ENCODE results near the gene PEX26.
A peak's percentile ranks its signal among the peaks of the same experiment; 100 is the strongest.

Gene PEX26

DNA sequence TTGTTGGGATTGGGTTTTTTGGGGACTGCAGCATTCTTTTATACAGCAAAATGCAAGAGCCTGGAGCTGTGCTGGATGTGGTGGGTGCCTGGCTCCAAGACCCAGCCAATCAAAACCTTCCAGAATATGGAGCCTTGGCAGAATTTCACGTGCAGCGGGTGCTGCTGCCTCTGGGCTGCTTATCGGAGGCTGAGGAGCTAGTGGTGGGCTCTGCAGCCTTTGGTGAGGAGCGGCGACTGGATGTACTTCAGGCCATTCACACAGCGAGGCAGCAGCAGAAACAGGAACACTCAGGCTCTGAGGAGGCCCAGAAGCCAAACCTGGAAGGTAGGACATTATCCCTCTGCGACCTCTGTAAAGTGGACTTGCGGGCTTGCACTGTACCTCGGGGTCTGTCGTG is 5.6 kb downstream of the PEX26 start:
- H4K20me1 ChIP-seq = peaks cover 21 to 84% (median 59%) of the 10 kb centered on the region in 11 experiments; a peak in 21 of 22 replicates

DNA sequence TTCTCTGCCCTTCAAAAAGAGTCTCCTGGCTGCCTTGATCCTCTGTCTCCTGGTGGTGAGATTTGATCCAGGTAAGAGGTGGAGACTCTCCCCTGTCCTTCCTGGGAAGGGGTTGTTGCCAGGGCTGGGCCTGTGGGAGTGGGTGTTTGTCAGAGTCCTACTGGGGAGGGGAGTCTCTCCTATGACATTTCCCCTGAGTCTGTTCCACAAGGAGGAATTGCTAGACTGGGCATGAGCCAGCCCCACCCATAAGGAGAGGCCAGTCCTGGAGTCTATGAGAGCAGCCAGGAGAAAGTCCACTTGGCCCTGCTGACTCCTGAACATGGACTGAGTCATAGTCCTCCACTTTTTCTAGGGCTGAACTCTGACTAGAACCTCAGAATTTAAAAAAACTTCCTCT is 7.4 kb downstream of the PEX26 start:
- no peak overlapping the region for H3K4me3 ChIP-seq
- no peaks in the 10 kb centered on the region for H3K27me3 ChIP-seq
- H3K27ac ChIP-seq = no peak overlapping the region
- peaks cover 0 to 5% (median 0%) of the 10 kb centered on the region in 11 experiments; a peak in 2 of 22 replicates for H3K9me3 ChIP-seq (replicated peaks in 1 of 11)
- no peak overlapping the region for H3K9ac ChIP-seq
- TF ChIP-seq Cebpa-rat (IDR thresholded peaks at IDR 0.05) = no peak
- H3K4me1 ChIP-seq = peaks cover 12 to 58% (median 52%) of the 10 kb centered on the region in 10 experiments
- peaks cover 85 to 100% (median 97%) of the 10 kb centered on the region in 11 experiments for H3K36me3 ChIP-seq
- peaks cover 21 to 90% (median 76%) of the 10 kb centered on the region in 11 experiments; a peak in 21 of 22 replicates for H4K20me1 ChIP-seq
- no peak overlapping the region for H3K4me2 ChIP-seq

More for the DNA sequence above, 5.6 kb downstream of the PEX26 start:
- Histone ChIP-seq H3K9ac (no peak overlapping the region), H3K27me3 (no peaks in the 10 kb centered on the region), H3K27ac (no peak overlapping the region), H3K9me3 (replicated peaks in 1 of 11) (peaks cover 0 to 5% (median 0%) of the 10 kb centered on the region in 11 experiments; a peak in 2 of 22 replicates), H3K4me2 (peak overlapping the region in 7 of 11 experiments; percentile 3 to 49 (median 32); a peak in 8 of 22 replicates), H3K4me3 (no peak overlapping the region), H3K4me1 (peaks cover 24 to 58% (median 48%) of the 10 kb centered on the region in 10 experiments), H3K36me3 (peaks cover 84 to 94% (median 90%) of the 10 kb centered on the region in 11 experiments)
- no peak for TF ChIP-seq Cebpa-rat (IDR thresholded peaks at IDR 0.05)

GRCh38 chr22:18087350-18087855 is 9.6 kb downstream of the PEX26 start:
- Histone ChIP-seq H3K4me3 (peak overlapping the region in 3 of 10 experiments; percentile 22 to 24 (median 23); a peak in 2 of 20 replicates), H3K27ac (peak overlapping the region in 1 of 11 experiments; percentile 51; a peak in 1 of 22 replicates), H3K4me2 (peak overlapping the region; percentile 58 to 88 (median 80)), H3K9ac (peak overlapping the region in 4 of 11 experiments; percentile 2 to 49 (median 21); a peak in 4 of 22 replicates), H3K27me3 (no peaks in the 10 kb centered on the region), H4K20me1 (peaks cover 21 to 97% (median 72%) of the 10 kb centered on the region in 11 experiments; a peak in 21 of 22 replicates), H3K36me3 (peaks cover 83 to 100% (median 97%) of the 10 kb centered on the region in 11 experiments), H3K9me3 (replicated peaks in 1 of 11) (no peaks in the 10 kb centered on the region), H3K4me1 (peaks cover 12 to 59% (median 51%) of the 10 kb centered on the region in 10 experiments)
- TF ChIP-seq Cebpa-rat (IDR thresholded peaks at IDR 0.05) = no peak

GRCh38 chr22:18088825-18089568 is 11.2 kb downstream of the PEX26 start:
- 0 out of 22 replicates have a peak overlapping the region, but pooled peaks of 1 of the 11 experiments have one; percentile 38 for H3K9ac ChIP-seq
- peak overlapping the region in 1 of 11 experiments; percentile 51; a peak in 1 of 22 replicates for H3K27ac ChIP-seq
- H4K20me1 ChIP-seq = peaks cover 13 to 85% (median 56%) of the 10 kb centered on the region in 11 experiments; a peak in 21 of 22 replicates
- no peak for TF ChIP-seq Cebpa-rat (IDR thresholded peaks at IDR 0.05)
- peaks cover 12 to 49% (median 43%) of the 10 kb centered on the region in 10 experiments for H3K4me1 ChIP-seq
- H3K4me2 ChIP-seq = peak overlapping the region in 8 of 11 experiments; percentile 75 to 88 (median 82); a peak in 16 of 22 replicates
- H3K9me3 ChIP-seq (replicated peaks in 1 of 11) = no peaks in the 10 kb centered on the region
- no peak overlapping the region for H3K4me3 ChIP-seq
- peaks cover 68 to 96% (median 92%) of the 10 kb centered on the region in 11 experiments for H3K36me3 ChIP-seq
- H3K27me3 ChIP-seq = no peaks in the 10 kb centered on the region

DNA sequence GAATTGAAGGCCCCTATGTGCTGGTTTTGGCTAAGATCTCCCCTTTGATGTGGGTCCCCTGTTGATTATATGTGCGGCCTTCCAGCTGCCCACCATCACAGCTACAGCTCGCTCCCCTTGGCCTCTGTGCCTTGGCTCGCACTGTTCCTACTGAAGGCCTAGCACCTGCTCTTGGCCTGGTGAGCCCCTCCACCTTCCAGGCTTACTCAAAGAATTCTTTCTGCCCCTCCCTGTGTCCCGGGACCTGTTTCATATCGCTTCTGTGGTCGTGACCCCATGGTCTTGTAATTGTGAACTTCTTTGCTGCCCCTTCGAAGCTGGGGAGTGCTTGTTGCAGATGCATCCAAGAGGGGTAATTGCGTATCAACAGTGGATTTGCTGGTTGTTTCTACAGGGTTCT is 12.5 kb downstream of the PEX26 start:
- peaks cover 13 to 74% (median 50%) of the 10 kb centered on the region in 11 experiments; a peak in 21 of 22 replicates for H4K20me1 ChIP-seq
- no peaks in the 10 kb centered on the region for H3K27me3 ChIP-seq
- peaks cover 58 to 93% (median 83%) of the 10 kb centered on the region in 11 experiments for H3K36me3 ChIP-seq
- H3K4me2 ChIP-seq = peak overlapping the region in 3 of 11 experiments; percentile 36 to 84 (median 80); a peak in 5 of 22 replicates
- no peak overlapping the region for H3K4me3 ChIP-seq
- peaks cover 12 to 47% (median 40%) of the 10 kb centered on the region in 10 experiments for H3K4me1 ChIP-seq
- no peak for TF ChIP-seq Cebpa-rat (IDR thresholded peaks at IDR 0.05)
- no peak overlapping the region for H3K27ac ChIP-seq
- H3K9me3 ChIP-seq (replicated peaks in 1 of 11) = no peaks in the 10 kb centered on the region
- no peak overlapping the region for H3K9ac ChIP-seq

DNA sequence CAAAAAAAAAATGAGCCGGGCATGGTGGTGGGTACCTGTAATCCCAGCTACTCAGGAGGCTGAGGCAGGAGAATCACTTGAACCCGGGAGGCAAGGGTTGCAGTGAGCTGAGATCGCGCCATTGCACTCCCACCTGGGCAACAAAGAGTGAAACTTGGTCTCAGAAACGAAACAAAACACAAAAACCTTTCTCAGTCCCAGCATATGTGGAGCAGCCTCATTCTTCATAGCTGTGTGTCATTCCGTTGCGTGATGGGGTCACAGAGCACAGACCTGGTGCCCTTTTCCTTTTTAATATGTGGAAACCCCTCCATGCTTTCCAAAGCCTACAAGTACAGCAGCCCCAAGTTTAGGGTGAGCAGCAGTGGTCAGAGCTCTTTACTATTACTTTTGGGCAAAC is 13.7 kb downstream of the PEX26 start:
- H3K4me3 ChIP-seq = no peak overlapping the region
- no peak overlapping the region for H3K27ac ChIP-seq
- peaks cover 8 to 70% (median 39%) of the 10 kb centered on the region in 11 experiments; a peak in 21 of 22 replicates for H4K20me1 ChIP-seq
- H3K9me3 ChIP-seq (replicated peaks in 1 of 11) = peaks cover 0 to 5% (median 0%) of the 10 kb centered on the region in 11 experiments; a peak in 2 of 22 replicates
- no peak overlapping the region for H3K4me2 ChIP-seq
- no peak overlapping the region for H3K9ac ChIP-seq
- H3K27me3 ChIP-seq = no peaks in the 10 kb centered on the region
- peaks cover 48 to 93% (median 78%) of the 10 kb centered on the region in 11 experiments for H3K36me3 ChIP-seq
- H3K4me1 ChIP-seq = peaks cover 17 to 52% (median 33%) of the 10 kb centered on the region in 10 experiments
- TF ChIP-seq Cebpa-rat (IDR thresholded peaks at IDR 0.05) = no peak

- H3K27ac ChIP-seq = no peak overlapping the region
- peaks cover 17 to 46% (median 28%) of the 10 kb centered on the region in 10 experiments for H3K4me1 ChIP-seq
- peaks cover 0 to 9% (median 3%) of the 10 kb centered on the region in 11 experiments; a peak in 5 of 22 replicates for H3K9me3 ChIP-seq (replicated peaks in 1 of 11)
- no peak overlapping the region for H3K9ac ChIP-seq
- H3K4me2 ChIP-seq = no peak overlapping the region
- H3K36me3 ChIP-seq = peaks cover 42 to 91% (median 74%) of the 10 kb centered on the region in 11 experiments
- peaks cover 2 to 65% (median 34%) of the 10 kb centered on the region in 11 experiments; a peak in 20 of 22 replicates for H4K20me1 ChIP-seq
- no peaks in the 10 kb centered on the region for H3K27me3 ChIP-seq
- no peak for TF ChIP-seq Cebpa-rat (IDR thresholded peaks at IDR 0.05)
- no peak overlapping the region for H3K4me3 ChIP-seq
Measured at GRCh38 chr22:18091916-18092526, 14.2 kb downstream of the PEX26 start.

- H3K4me2 ChIP-seq = no peak overlapping the region
- H3K36me3 ChIP-seq = peaks cover 31 to 88% (median 66%) of the 10 kb centered on the region in 11 experiments
- TF ChIP-seq Cebpa-rat (IDR thresholded peaks at IDR 0.05) = no peak
- H3K27ac ChIP-seq = no peak overlapping the region
- H3K9me3 ChIP-seq (replicated peaks in 1 of 11) = peaks cover 0 to 10% (median 5%) of the 10 kb centered on the region in 11 experiments; a peak in 5 of 22 replicates
- H3K4me3 ChIP-seq = no peak overlapping the region
- no peak overlapping the region for H3K9ac ChIP-seq
- H4K20me1 ChIP-seq = peaks cover 0 to 48% (median 18%) of the 10 kb centered on the region in 11 experiments; a peak in 17 of 22 replicates
- H3K4me1 ChIP-seq = peaks cover 4 to 30% (median 13%) of the 10 kb centered on the region in 10 experiments; a peak in 15 of 20 replicates
- H3K27me3 ChIP-seq = no peaks in the 10 kb centered on the region
Measured at GRCh38 chr22:18093661-18094060, 15.9 kb downstream of the PEX26 start.

Measured in BLaER1 treated with 17β-estradiol and CSF1 and Interleukin-3, amounts not matched to agents 10 nM and 100 nM (cell line).